ENCODE measurements around the gene BANF2. TPM values are rescaled to one million over a fixed set of nuclear protein-coding genes. Genes with fewer than 3 reads are reported as not detected.

Gene BANF2
- total and polyA plus RNA-seq, 2 experiments from 2014 or later = not detected

GRCh38 chr20:17701826-17702225 is 2.1 kb downstream of the BANF2 start:
- H3K36me3 ChIP-seq (replicated peaks; ENCODE audit: insufficient read depth, low read depth) = no peaks in the 10 kb centered on the region
- no peak for DNase-seq (ENCODE audit: low spot score)
- no peak overlapping the region for H3K4me2 ChIP-seq
- H3K9me3 ChIP-seq (ENCODE audit: low read depth) = no peaks in the 10 kb centered on the region
- 88% methylated on average over 4 of the region's 4 CpGs for WGBS (ENCODE audit: low lambda C conversion rate, missing lambda C conversion rate)
- H3K27ac ChIP-seq = no peak overlapping the region
- H3K27me3 ChIP-seq = no peaks in the 10 kb centered on the region
- no peaks in the 10 kb centered on the region for H3K79me2 ChIP-seq
- H3K4me1 ChIP-seq (ENCODE audit: insufficient read depth) = peaks cover 8% of the 10 kb centered on the region
- no peak overlapping the region for H3K4me3 ChIP-seq
- no peak overlapping the region for H2AFZ ChIP-seq
- no peaks in the 10 kb centered on the region for H3K9me2 ChIP-seq (replicated peaks; ENCODE audit: insufficient read depth)
- no peaks in the 10 kb centered on the region for H4K20me1 ChIP-seq (ENCODE audit: insufficient read depth, poor library complexity, severe bottlenecking)
- TF ChIP-seq CTCF (IDR thresholded peaks at IDR 0.05; ENCODE audit: poor library complexity) (no peak), EZH2 (IDR thresholded peaks at IDR 0.05; ENCODE audit: borderline replicate concordance) (no peak), EZH2phosphoT487 (IDR thresholded peaks at IDR 0.05; ENCODE audit: low read depth, severe bottlenecking, unreplicated experiment) (no peak)

- Histone ChIP-seq H2AFZ (no peak overlapping the region), H3K4me3 (no peak overlapping the region), H3K27ac (peak overlapping the region; percentile 49), H4K20me1 (ENCODE audit: insufficient read depth, poor library complexity, severe bottlenecking) (no peaks in the 10 kb centered on the region), H3K4me2 (no peak overlapping the region), H3K4me1 (ENCODE audit: insufficient read depth) (peaks cover 20% of the 10 kb centered on the region), H3K27me3 (no peaks in the 10 kb centered on the region), H3K9me2 (replicated peaks; ENCODE audit: insufficient read depth) (no peaks in the 10 kb centered on the region), H3K36me3 (replicated peaks; ENCODE audit: insufficient read depth, low read depth) (no peaks in the 10 kb centered on the region), H3K79me2 (no peaks in the 10 kb centered on the region), H3K9me3 (ENCODE audit: low read depth) (no peaks in the 10 kb centered on the region)
- TF ChIP-seq EZH2phosphoT487 (IDR thresholded peaks at IDR 0.05; ENCODE audit: low read depth, severe bottlenecking, unreplicated experiment) (no peak), CTCF (IDR thresholded peaks at IDR 0.05; ENCODE audit: poor library complexity) (no peak), EZH2 (IDR thresholded peaks at IDR 0.05; ENCODE audit: borderline replicate concordance) (no peak)
- WGBS (ENCODE audit: low lambda C conversion rate, missing lambda C conversion rate) = 98% methylated on average over 5 of the region's 5 CpGs
- no peak for DNase-seq (ENCODE audit: low spot score)
These were observed 5.0 kb downstream of the BANF2 start for GRCh38 chr20:17704589-17705317.

GRCh38 chr20:17705916-17706315 is 6.2 kb downstream of the BANF2 start:
- Histone ChIP-seq H3K9me2 (replicated peaks; ENCODE audit: insufficient read depth) (no peaks in the 10 kb centered on the region), H3K36me3 (replicated peaks; ENCODE audit: insufficient read depth, low read depth) (no peaks in the 10 kb centered on the region), H4K20me1 (ENCODE audit: insufficient read depth, poor library complexity, severe bottlenecking) (no peaks in the 10 kb centered on the region), H3K79me2 (no peaks in the 10 kb centered on the region), H3K4me2 (no peak overlapping the region), H3K9me3 (ENCODE audit: low read depth) (no peaks in the 10 kb centered on the region), H3K4me3 (no peak overlapping the region), H3K27me3 (no peaks in the 10 kb centered on the region), H3K4me1 (ENCODE audit: insufficient read depth) (peaks cover 31% of the 10 kb centered on the region), H2AFZ (no peak overlapping the region), H3K27ac (peak overlapping the region; percentile 49)
- WGBS (ENCODE audit: low lambda C conversion rate, missing lambda C conversion rate) = 88% methylated on average over 4 of the region's 4 CpGs
- DNase-seq (ENCODE audit: low spot score) = no peak
- TF ChIP-seq EZH2 (IDR thresholded peaks at IDR 0.05; ENCODE audit: borderline replicate concordance) (no peak), EZH2phosphoT487 (IDR thresholded peaks at IDR 0.05; ENCODE audit: low read depth, severe bottlenecking, unreplicated experiment) (no peak), CTCF (IDR thresholded peaks at IDR 0.05; ENCODE audit: poor library complexity) (no peak)

Data from hepatocyte (in vitro differentiated cells).